Measurements from ENCODE around the gene STX19.
"Not testable (repeated sequence)": the region's sequence is repeated elsewhere in the genome, so short reads cannot be mapped to it uniquely, and the experiment has no call there.

The STX19 gene, protein sequence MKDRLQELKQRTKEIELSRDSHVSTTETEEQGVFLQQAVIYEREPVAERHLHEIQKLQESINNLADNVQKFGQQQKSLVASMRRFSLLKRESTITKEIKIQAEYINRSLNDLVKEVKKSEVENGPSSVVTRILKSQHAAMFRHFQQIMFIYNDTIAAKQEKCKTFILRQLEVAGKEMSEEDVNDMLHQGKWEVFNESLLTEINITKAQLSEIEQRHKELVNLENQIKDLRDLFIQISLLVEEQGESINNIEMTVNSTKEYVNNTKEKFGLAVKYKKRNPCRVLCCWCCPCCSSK

DNA sequence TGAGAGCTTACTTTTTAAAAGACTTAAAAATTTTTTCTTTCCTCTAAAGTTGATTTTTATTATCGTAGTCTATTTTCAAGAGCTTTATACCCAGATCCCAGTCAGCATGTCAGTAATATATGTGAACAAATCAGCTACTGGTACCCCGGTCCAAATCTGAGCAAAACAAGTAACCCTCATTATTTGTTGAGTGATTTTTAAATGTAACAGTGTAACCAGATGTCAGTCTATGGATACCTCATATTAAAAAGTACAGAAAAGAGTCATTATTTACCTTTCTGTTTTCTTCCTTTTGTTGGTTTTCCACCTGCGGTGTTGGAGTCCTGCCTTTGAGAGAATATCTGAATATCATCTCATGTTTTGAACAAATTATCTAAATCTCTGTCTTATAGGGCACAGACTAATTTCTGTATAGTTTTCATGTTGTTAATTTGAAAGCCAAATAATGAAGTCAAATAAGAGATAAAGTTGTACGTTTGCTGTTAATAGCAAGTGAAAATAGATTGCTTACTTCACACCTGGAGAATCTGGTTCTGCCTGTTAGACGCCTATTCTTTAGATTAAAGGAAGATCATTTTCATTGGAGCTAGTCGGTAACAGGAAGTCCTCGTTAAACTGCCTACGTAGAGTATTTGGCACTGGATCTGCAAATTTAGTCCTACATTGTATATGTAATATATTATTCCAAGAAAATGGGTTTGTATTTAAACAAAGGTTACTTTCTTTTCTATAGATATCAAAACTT lies at the start of gene STX19:
Gene STX19, minus strand, starts transcription at position 505 of the 745 bp plus-strand sequence. CDS start 13,328 bp downstream, outside the sequence.
- DNase-seq (ENCODE audit: low spot score) = no peak

DNA sequence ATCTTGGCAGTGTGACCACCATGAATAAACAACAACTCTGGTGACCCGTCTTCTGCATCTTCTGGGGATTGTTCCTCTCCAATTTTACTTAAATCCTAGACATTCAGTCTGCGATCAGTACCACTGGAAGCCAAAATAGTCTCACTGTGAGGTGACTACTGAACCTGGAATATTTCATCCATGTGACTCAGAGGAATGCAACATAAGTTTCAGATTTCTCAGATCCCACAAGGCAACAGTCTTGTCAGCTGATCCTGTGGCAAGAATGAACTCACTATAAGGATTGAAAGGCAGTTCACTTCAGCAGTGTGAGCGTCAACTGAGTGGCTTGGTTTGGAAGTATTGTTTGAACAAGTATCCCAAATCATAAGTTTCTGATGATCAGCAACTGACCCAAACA lies 47.7 kb upstream of the STX19 start:
- DNase-seq (ENCODE audit: low spot score) = no peak

DNA sequence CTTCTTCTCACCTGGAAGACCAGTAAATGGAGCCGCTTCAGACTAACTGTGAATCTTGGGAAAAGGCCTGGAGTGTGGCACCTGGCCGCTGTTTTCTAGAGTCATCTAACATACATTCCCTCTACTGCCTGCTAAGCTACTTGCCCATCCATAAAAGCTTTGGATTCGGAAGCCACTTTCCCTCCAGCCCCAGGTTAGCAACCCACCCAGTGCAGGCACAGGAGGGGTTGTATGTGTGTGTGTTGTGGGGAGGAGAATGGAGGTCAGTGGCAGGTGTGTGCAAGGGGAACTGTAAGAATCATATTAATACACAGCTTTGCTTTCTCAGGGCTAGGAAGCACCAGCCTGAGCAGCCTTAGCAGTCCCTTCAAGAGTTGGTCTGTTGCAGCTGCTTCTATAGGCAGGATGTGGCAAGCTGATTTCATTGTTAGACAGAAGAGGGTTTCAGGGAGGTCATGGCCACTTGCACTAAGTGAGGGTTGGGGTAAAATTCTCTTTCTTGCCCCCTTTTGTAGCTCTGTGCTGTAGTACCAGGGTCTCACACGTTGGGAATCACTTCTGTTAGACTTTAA lies 43.4 kb upstream of the STX19 start:
- no peak for DNase-seq (ENCODE audit: low spot score)

DNA sequence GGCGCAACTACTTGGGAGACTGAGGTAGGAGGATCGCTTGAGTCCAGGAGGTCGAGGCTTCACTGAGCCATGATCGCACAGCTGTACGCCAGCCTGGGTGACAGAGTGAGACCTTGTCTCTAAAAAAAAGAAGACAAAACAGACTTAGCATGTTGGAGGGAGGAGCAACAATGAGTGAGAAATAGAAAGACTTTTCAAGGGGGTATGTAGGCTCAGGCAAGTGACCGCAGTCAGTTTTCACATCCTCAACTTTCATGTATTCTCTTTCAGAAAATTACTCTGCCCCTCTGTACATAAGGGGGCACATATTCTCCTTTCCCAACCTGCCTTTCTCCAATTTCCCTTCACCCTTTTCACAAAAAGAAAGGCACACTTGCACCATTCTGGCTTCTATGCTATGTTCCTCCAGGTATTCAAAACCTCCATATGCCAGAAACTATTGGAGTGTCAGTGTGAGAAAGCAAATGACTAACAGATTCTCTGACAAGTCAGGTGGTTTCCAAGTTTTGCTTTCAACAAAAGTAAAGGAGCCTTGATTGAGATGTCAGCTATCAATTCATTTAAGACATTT lies 42.0 kb upstream of the STX19 start:
- DNase-seq (ENCODE audit: low spot score) = no peak

DNA sequence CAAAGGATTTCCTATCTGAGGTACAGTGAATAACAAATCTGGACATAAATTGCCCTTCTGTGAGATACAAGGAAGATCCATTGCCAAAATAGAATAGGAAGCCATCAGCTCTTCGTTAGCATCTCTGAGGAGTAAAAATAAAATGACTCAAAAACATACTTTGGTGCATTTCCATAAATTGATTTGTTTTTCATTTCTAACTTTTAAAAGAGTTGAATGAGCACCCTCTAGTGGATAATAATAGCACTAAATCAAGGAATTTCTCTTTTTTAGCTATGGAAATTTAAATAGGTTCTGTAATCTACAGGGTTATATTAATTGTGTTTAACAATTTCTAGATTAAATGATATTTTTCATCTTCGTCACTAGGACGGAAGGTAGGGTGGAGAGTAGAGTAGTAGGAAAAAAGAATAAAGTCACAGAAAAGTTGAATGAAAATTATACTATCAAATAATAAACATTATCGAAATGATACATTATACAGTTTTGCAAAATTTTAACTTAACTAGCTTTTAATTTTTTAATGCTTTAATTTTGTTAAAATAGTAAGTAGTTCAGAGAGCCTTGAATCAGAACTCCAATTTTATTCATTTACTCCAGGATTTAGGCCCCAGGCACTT lies 40.9 kb upstream of the STX19 start:
- DNase-seq (ENCODE audit: low spot score) = peak; percentile 39

DNA sequence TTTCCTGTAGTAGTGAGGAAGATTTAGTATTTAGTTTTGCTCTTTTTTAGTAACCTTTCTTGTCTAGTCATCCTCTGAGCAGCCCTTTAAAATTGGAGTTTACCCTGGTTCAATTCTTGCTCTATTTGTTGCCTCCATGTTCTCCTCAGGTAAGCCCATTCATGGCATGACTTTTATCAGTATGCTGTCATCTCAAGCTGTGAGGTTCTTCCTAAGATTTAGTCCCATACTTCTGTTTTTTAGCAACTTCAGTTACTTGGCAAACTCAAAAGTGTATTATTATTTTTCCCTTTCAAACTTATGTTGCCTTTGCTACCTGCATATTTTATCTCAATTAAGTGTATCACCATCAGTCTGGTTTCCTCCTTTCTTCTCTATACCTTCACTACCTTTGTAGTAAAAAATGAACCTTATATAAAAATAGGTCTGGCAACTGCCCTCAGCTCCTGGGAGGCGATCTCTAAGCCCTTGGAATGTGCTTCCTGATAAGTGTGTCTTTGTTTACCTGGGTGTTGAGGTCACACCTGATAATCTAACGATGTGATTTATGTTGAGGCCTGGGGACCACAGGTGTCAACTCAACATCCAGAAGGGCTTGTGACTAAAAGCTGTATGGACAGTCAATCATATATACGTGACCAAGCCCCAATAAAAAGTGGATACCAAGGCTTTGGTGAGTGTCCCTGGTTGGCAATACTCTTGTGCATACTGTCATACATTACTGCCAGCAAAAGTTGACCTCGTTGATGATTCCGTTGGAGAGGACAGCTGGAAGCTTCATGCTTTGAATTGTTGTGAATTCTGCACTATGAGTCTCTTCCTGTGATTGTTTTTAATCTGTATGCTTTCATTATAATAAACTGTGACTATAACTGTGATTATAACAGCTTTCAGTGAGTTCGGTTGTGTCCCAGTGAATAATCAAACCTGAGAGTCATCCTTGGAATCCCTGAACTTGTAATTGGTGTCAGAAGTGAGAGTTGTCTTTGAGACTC lies 38.4 kb upstream of the STX19 start:
- no peak for DNase-seq (ENCODE audit: low spot score)

DNA sequence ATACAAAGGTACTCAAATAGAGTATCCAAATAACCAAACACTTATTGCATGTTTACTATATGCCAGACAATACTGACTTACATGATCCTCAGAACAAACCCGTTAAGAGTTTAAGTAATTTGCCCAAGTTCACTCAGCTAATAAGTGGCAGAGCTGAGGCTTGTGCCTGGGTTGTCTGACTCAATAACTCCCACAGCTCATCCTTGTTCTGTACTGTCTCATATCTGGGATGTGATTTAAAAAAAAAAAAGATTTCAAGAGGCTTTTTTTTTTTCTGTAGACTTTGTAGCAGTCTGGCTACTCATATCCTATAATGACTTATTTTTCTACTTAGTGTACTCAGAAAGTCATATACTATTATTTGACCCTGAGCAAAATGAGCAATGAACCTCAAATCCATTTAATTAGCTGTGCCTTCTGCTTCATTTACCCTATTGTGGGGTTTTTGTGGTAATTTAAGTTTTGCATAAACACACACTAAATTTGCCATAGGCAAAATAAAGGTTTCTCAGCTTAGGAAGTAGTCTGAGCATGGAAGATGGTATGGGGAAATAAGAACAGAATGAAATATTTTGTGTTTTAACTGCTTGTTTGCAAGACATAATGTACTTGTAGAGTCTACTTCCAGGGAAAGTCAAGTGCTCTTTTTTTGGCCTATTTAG lies 37.6 kb upstream of the STX19 start:
- no peak for DNase-seq (ENCODE audit: low spot score)

DNA sequence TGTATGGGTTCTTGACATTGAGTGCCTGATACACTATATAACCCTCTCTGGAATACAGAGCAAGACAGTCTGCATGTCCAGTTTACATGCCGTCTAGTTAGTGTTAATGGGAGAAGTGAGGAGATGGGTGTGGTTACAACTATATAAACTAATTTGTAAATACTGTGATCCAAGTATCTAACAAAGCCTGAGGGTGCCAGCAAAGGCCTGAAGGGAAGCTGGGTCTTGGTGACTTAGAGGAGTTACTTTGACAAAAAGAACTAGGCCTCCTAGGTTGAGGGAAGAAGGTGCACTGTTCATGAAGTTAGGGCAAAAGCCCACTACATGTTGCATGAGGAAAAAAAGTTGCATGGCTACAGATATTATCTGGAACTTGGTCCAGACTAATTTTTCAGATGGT lies 36.7 kb upstream of the STX19 start:
- DNase-seq (ENCODE audit: low spot score) = no peak

DNA sequence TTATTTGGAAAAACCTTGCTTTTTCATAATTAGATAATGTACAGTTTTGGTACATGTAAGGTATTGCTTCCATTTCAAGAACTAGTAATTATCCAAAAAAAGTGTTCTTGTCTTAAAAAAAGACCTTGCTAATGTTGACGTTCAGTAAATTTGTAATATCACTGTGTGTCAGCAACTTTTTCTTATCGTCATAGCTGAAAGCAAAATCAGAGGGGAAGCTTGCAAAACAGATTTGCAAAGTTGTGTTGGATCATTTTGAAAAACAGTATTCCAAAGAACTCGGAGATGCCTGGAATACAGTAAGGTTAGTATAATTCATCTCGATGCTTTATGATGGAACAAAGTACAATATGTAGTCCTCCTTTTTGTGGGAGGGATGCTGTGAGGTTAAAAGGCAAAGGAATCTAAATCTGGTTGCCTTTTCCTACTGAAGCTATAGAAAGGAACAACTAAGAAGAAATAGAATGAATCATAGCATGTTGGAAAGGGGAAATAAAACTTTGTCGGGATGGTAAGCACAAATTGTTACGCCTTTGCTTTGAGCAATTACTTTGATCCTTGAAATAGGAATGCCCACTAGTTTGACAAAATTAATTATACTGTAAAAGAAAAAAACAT lies 36.0 kb upstream of the STX19 start:
- no peak for DNase-seq (ENCODE audit: low spot score)

DNA sequence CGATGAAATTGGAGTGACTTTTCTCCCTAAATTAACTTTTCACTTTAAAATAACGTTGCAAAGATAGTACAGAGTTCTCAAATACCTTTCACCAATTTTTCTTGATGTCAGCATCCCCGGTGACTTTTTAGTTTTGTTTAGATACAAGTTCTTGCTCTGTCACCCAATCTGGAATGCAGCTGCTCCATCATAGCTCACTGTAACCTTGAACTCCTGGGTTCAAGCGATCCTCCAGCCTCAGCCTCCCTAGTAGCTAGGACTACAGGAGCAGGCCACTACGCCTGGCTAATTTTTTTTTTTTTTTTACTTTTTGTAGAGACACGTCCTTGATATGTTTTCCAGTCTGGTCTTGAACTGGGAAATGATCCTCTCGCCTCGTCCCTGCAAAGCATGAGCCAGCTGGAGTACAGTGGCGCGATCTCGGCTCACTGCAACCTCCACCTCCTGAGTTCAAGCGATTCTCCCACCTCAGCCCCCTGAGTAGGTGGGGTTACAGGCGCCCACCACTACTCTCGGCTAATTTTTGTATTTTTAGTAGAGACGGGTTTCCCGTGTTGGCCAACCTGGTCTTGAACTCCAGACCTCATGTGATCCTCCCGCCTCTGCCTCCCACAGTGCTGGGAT lies 35.2 kb upstream of the STX19 start:
- no peak for DNase-seq (ENCODE audit: low spot score)

DNA sequence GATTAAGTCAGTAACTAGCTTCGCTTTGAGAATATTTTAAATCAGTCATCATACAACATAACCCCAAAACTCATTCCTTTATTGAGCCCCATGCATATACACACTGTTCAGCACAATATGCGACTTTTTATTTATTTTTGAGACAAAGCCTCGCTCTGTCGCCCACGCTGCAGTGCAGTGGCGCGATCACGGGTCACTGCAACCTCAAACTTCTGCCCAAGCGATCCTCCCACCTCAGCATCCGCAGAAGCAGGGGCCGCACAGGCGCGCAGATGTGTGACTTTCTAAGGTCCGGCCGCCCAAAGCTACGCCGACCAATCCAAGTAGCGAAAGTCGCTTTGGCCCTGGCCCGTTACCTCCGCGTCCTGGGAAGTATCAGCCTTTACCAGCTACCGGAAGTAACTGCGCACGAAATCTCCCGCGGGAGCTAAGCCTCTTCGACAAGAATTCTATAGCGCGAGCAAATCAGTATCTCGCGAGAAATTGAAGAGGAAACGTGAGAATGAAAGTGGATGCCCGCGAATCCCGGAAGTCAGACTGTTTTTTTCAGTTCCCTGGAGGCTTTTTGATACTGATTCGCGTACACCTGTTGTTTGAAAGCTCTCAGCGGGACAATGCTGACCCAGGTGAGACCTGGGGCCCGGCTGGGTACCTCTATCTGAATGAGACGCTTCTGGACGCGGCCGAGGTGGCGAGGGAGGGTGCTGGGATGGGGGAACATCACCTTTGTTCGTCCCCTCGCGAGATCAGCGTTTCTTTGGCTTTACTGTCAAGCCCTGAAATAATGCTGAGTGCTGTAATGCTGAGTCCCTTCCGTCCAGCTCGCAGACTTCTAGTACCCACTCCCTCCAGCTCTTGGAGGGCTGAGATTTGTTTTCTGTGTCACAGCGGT lies 34.4 kb upstream of the STX19 start, which contains the start of the genes DHFR2 and NSUN3:
Gene DHFR2, minus strand, starts transcription at position 404 of the 892 bp plus-strand sequence. CDS start 1,405 bp downstream, outside the sequence.
Gene NSUN3, plus strand, starts transcription at position 549 of the 892 bp plus-strand sequence. Its CDS starts 66 bp downstream, at position 615.
- peak; percentile 92 for DNase-seq (ENCODE audit: low spot score)

DNA sequence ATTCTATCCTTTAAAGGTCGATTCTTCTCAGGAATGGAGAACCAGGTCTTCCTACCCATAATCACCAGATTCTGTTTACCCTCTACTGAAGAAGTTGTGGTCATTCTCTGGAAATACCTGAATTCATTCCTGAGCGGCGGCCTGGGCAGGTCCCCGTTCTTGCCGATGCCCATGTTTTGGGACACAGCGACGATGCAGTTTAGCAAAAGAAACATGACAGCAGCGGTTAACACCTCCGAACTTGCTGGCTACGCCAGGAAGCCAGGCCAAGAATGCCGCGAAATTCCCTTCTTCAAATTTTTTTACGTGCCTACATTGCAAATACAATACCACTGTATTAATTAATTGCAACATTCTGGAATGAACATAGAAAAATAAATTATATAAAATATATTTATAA lies 32.9 kb upstream of the STX19 start:
- no peak for DNase-seq (ENCODE audit: low spot score)

DNA sequence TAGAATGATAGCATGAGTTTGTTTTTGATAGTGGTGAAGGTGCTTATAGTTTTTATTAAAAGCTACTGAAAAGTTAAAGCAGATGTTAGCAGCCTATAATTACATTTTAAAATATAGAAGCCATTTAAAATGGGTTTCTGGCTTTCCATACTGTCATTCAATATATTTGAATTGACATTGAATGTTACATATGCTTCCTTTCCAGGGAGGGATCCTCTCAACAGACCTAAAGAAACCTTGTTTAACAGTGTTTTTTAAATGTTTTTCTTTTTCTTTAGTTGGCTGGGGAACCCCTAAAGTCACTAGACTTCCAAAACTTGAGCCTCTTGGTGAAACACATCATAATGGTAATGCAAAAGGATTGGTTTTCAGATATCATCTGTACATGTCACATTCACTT lies 22.1 kb upstream of the STX19 start:
- DNase-seq (ENCODE audit: low spot score) = no peak

DNA sequence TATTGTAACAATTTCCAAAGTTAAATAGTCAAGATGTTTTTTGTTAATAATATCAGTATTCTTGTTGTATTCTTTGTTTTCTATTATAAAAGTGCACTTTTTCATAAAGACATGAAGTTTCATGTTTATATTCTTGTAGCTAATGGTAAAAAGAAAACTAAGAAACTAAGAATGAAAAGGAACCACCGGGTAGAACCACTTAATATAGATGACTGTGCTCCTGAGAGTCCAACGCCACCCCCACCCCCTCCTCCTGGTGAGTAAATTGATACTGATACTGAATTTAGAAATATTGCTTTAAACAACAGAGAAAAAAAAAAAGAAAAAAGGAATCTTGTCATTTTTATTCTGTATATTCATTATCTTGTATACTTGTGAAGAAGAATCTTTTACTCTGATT lies 20.9 kb upstream of the STX19 start:
- DNase-seq (ENCODE audit: low spot score) = no peak

DNA sequence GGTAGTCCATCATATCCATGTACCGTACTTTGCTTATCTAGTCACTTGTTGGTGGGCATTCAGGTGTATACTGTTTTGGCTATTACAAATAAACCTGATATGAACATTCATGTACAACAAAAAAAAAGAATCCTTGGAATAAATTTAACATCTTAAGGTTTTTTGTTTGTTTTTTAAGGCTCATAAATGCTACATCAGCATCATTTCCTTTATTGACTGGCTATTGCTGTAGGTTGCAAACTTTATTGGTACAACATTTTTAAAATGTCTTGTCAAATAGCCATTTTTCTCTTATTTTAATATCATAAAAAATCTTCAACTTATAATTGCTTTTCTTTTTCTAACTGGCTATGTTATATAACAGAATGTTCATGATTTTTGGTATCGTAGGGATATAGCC lies 18.1 kb upstream of the STX19 start:
- no peak for DNase-seq (ENCODE audit: low spot score)

DNA sequence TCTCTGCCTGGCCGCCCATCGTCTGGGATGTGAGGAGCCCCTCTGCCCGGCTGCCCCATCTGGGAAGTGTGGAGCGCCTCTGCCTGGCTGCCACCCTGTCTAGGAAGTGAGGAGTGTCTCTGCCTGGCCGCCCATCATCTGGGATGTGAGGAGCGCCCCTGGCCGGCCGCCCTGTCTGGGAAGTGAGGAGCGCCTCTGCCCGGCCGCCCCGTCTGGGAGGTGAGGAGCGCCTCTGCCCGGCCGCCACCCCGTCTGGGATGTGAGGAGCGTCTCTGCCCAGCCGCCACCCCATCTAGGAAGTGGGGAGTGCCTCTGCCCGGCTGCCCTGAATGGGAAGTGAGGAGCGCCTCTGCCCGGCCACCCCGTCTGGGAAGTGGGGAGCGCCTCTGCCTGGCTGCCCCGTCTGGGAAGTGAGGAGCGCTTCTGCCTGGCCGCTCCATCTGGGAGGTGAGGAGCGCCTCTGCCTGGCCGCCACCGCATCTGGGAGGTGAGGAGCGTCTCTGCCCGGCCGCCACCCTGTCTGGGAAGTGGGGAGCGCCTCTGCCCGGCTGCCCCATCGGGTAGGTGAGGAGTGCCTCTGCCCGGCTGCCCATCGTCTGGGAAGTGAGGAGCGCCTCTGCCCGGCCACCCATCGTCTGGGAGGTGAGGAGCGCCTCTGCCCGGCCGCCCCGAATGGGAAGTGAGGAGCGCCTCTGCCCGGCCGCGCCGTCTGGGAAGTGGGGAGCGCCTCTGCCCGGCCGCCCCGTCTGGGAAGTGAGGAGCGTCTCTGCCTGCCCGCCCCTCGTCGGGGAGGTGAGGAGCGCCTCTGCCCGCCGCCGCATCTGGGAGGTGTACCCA lies 15.9 kb upstream of the STX19 start:
- DNase-seq (ENCODE audit: low spot score) = not testable (repeated sequence)

DNA sequence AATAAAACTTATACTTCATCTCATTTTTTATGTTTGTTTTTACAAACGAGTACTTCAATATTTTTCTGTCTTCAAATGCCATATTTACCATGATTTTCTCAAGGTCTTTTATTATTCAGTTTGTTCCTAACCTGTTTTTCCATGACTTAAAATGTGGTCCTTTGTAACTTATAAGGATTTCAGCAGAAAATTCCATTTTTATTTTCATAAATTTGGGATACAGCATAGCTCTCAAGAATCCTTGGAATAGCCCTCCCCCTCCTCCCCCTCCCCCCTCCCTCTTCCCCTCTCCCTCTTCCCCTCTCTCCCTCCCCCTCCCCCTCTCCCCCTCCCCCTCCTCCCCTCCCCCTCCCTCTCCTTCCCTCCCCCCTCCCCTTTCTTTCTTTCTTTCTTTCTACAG lies 14.9 kb upstream of the STX19 start:
- no peak for DNase-seq (ENCODE audit: low spot score)

Data from CD4-positive, alpha-beta T cell treated with Interleukin-2 at 100 ng/mL for 4 hours (primary cell).